H9 (cell line): ENCODE measurements around the gene ARHGAP26. TPM values are rescaled to one million over a fixed set of nuclear protein-coding genes. Genes with fewer than 3 reads are reported as not detected.

ENCODE experiments used
- DNase-seq: peaks from one replicate; pipeline ENCODE4 v3.0.0-alpha.2; 2017
- H2AFZ ChIP-seq: one replicate; pipeline ENCODE4 v1.6.1; 2013; ENCODE audit warnings: mild to moderate bottlenecking, low read length, control low read depth, moderate library complexity
- H2AK5ac ChIP-seq: 2 replicates; pipeline ENCODE4 v1.6.1; 2013; ENCODE audit warnings: low read length, control low read depth, mixed read lengths; ENCODE audit not compliant: insufficient read length
- H2BK120ac ChIP-seq: one replicate; pipeline ENCODE4 v1.6.1; 2013; ENCODE audit warnings: low read depth, mild to moderate bottlenecking, low read length, control low read depth, inconsistent platforms; ENCODE audit not compliant: poor library complexity, severe bottlenecking
- H2BK12ac ChIP-seq: 2 replicates; pipeline ENCODE4 v1.6.1; 2013; ENCODE audit warnings: low read length, control low read depth, mixed read lengths, low read depth; ENCODE audit not compliant: insufficient read length
- H2BK15ac ChIP-seq: 2 replicates; pipeline ENCODE4 v1.6.1; 2013; ENCODE audit warnings: low read depth, low read length, control low read depth
- H2BK20ac ChIP-seq: one replicate; pipeline ENCODE4 v1.6.1; 2013; ENCODE audit warnings: low read depth, mild to moderate bottlenecking, low read length, control low read depth, inconsistent platforms; ENCODE audit not compliant: poor library complexity, severe bottlenecking
- H2BK5ac ChIP-seq: 2 replicates; pipeline ENCODE4 v1.6.1; 2013; ENCODE audit warnings: low read length, control low read depth, mixed read lengths; ENCODE audit not compliant: insufficient read length
- H3K14ac ChIP-seq: 2 replicates; pipeline ENCODE4 v1.6.1; 2013; ENCODE audit warnings: low read length, control low read depth; ENCODE audit not compliant: insufficient read depth
- H3K18ac ChIP-seq: 2 replicates; pipeline ENCODE4 v1.6.1; 2013; ENCODE audit warnings: low read depth, mild to moderate bottlenecking, mixed read lengths, low read length, control low read depth; ENCODE audit not compliant: insufficient read length
- H3K23ac ChIP-seq: 2 replicates; pipeline ENCODE4 v1.6.1; 2013; ENCODE audit warnings: low read length, control low read depth, mixed read lengths, low read depth; ENCODE audit not compliant: insufficient read length
- H3K23me2 ChIP-seq: 2 replicates; pipeline ENCODE4 v1.6.1; 2013; ENCODE audit warnings: low read depth, mild to moderate bottlenecking, mixed read lengths, low read length, control low read depth; ENCODE audit not compliant: insufficient read length, poor library complexity, severe bottlenecking
- H3K27ac ChIP-seq: 2 replicates; pipeline ENCODE4 v1.5.1; 2013; ENCODE audit warnings: low read length, control low read depth, mixed read lengths, low read depth; ENCODE audit not compliant: insufficient read length
- H3K27me3 ChIP-seq: 2 replicates; pipeline ENCODE4 v1.6.1; 2013; ENCODE audit warnings: low read length, control low read depth, inconsistent platforms; ENCODE audit not compliant: insufficient read depth
- H3K4ac ChIP-seq: 2 replicates; pipeline ENCODE4 v1.6.1; 2013; ENCODE audit warnings: low read depth, mild to moderate bottlenecking, control low read depth, inconsistent platforms, low read length, moderate library complexity
- H3K4me1 ChIP-seq: 2 replicates; pipeline ENCODE4 v1.6.1; 2013; ENCODE audit warnings: low read length, control low read depth, inconsistent platforms; ENCODE audit not compliant: insufficient read depth
- H3K4me2 ChIP-seq: 2 replicates; pipeline ENCODE4 v1.6.1; 2013; ENCODE audit warnings: low read length, control low read depth, mixed read lengths; ENCODE audit not compliant: insufficient read length, insufficient read depth
- H3K56ac ChIP-seq: 2 replicates; pipeline ENCODE4 v1.6.1; 2013; ENCODE audit warnings: low read depth, mild to moderate bottlenecking, mixed read lengths, low read length, control low read depth; ENCODE audit not compliant: insufficient read length
- H3K79me1 ChIP-seq: 2 replicates; pipeline ENCODE4 v1.6.1; 2013; ENCODE audit warnings: low read depth, mild to moderate bottlenecking, moderate library complexity, low read length, control low read depth, inconsistent platforms; ENCODE audit not compliant: insufficient read depth, poor library complexity, severe bottlenecking
- H3K79me2 ChIP-seq: 2 replicates; pipeline ENCODE4 v1.6.1; 2013; ENCODE audit warnings: low read length, control low read depth, inconsistent platforms; ENCODE audit not compliant: insufficient read depth
- H3K9ac ChIP-seq: 2 replicates; pipeline ENCODE4 v1.6.1; 2013; ENCODE audit warnings: low read length, control low read depth, mixed read lengths; ENCODE audit not compliant: insufficient read length; ENCODE audit errors: extremely low read depth
- H3K9me3 ChIP-seq: one replicate; pipeline ENCODE4 v1.6.1; 2013; ENCODE audit warnings: low read depth, low read length, inconsistent platforms; ENCODE audit not compliant: control insufficient read depth
- H3T11ph ChIP-seq: one replicate; pipeline ENCODE4 v1.6.1; 2013; ENCODE audit warnings: mild to moderate bottlenecking, low read length, control low read depth, inconsistent platforms
- H4K20me1 ChIP-seq: one replicate; pipeline ENCODE4 v1.6.1; 2013; ENCODE audit not compliant: control insufficient read depth, insufficient read length, insufficient read depth
- H4K5ac ChIP-seq: 2 replicates; pipeline ENCODE4 v1.6.1; 2013; ENCODE audit warnings: low read depth, mild to moderate bottlenecking, mixed read lengths, low read length, control low read depth; ENCODE audit not compliant: insufficient read length
- H4K8ac ChIP-seq: replicated peaks from 2 replicates; pipeline ENCODE4 v1.6.1; 2013; ENCODE audit warnings: low read length, control low read depth, mixed read lengths, low read depth; ENCODE audit not compliant: insufficient read length
- H4K91ac ChIP-seq: 2 replicates; pipeline ENCODE4 v1.6.1; 2013; ENCODE audit warnings: low read depth, mild to moderate bottlenecking, moderate library complexity, mixed read lengths, low read length, control low read depth; ENCODE audit not compliant: insufficient read length
- H3K27ac Mint-ChIP-seq, 3 experiments: 2 replicates in 2 of 3; 3 replicates in 1 of 3; pipeline ENCODE4 v1.8.0; 2020 to 2021; ENCODE audit warnings: mixed read lengths in 3 of 3, mild to moderate bottlenecking in 1 of 3, moderate library complexity in 1 of 3
- H3K27me3 Mint-ChIP-seq: 2 replicates; pipeline ENCODE4 v1.8.0; 2021; ENCODE audit warnings: low read depth, mild to moderate bottlenecking, moderate library complexity, mixed read lengths
- H3K36me3 Mint-ChIP-seq, 3 experiments: 2 replicates in 2 of 3; 3 replicates in 1 of 3; pipeline ENCODE4 v1.8.0; 2020 to 2021; ENCODE audit warnings: low read depth in 3 of 3, mixed read lengths in 3 of 3; ENCODE audit not compliant: insufficient read depth in 1 of 3
- H3K4me1 Mint-ChIP-seq, 2 experiments: 2 replicates each; pipeline ENCODE4 v1.8.0; 2020; ENCODE audit warnings: mixed read lengths in 2 of 2
- H3K4me3 Mint-ChIP-seq, 2 experiments: 2 replicates in 1 of 2; 3 replicates in 1 of 2; pipeline ENCODE4 v1.8.0; 2020 to 2021; ENCODE audit warnings: mild to moderate bottlenecking in 2 of 2, mixed read lengths in 2 of 2, moderate library complexity in 1 of 2
- H3K9me3 Mint-ChIP-seq, 2 experiments: 2 replicates in 1 of 2; 3 replicates in 1 of 2; pipeline ENCODE4 v1.8.0; 2020; ENCODE audit warnings: mild to moderate bottlenecking in 2 of 2, mixed read lengths in 2 of 2, moderate library complexity in 1 of 2
- CTCF ChIP-seq: fragments of 200-600 bp; sonication (generic); conservative IDR thresholded peaks from 3 replicates; pipeline ENCODE4 v1.8.0; 2021; ENCODE audit warnings: antibody characterized with exemption, mild to moderate bottlenecking
- WGBS: extraction: QIAGEN DNeasy Blood & Tissue Kit; methylation state at CpG from one replicate; pipeline ENCODE4 v1.1.7; 2013; ENCODE audit warnings: missing lambda C conversion rate, low lambda C conversion rate, mixed read lengths; ENCODE audit not compliant: insufficient read length; ENCODE audit errors: extremely low coverage; 5-methylcytosine and 5-hydroxymethylcytosine counted together
- total RNA-seq: library from RNA; stranded (reverse); gene quantifications from 2 replicates; pipeline ENCODE4 v1.2.1, GENCODE V29; 2021

The ARHGAP26 gene
- total RNA-seq, 1 experiment from 2014 or later = 13.8 TPM

- no peak overlapping the region for H3K4ac ChIP-seq
- no peaks in the 10 kb centered on the region for H3K79me1 ChIP-seq
- no peak overlapping the region for H2BK12ac ChIP-seq
- H4K8ac ChIP-seq = no peak overlapping the region
- no peak overlapping the region for H3K4me2 ChIP-seq
- H4K91ac ChIP-seq = no peak overlapping the region
- H3K23ac ChIP-seq = no peak overlapping the region
- H2BK120ac ChIP-seq = no peak overlapping the region
- no peak overlapping the region for H3K18ac ChIP-seq
- H4K20me1 ChIP-seq = no peaks in the 10 kb centered on the region
- no peak overlapping the region for H2AK5ac ChIP-seq
- TF ChIP-seq CTCF = no peak
- H3K4me1 ChIP-seq = peaks cover 6% of the 10 kb centered on the region
- no peaks in the 10 kb centered on the region for H3K23me2 ChIP-seq
- H2BK15ac ChIP-seq = no peak overlapping the region
- no peak overlapping the region for H3K56ac ChIP-seq
- H3K27ac ChIP-seq = no peak overlapping the region
- no peaks in the 10 kb centered on the region for H3K79me2 ChIP-seq
- H3K9ac ChIP-seq = no peak overlapping the region
- Mint-ChIP-seq H3K4me1 (peaks cover 19 to 30% of the 10 kb centered on the region in 2 experiments), H3K27me3 (no peaks in the 10 kb centered on the region), H3K4me3 (no peak overlapping the region), H3K36me3 (peaks cover 5 to 16% (median 12%) of the 10 kb centered on the region in 3 experiments; a peak in 5 of 7 replicates), H3K9me3 (no peaks in the 10 kb centered on the region), H3K27ac (no peak overlapping the region)
- H3K27me3 ChIP-seq = no peaks in the 10 kb centered on the region
- no peak overlapping the region for H2AFZ ChIP-seq
- no peak overlapping the region for H3T11ph ChIP-seq
- no peak overlapping the region for H3K14ac ChIP-seq
- H3K9me3 ChIP-seq = no peaks in the 10 kb centered on the region
- no peak for DNase-seq
- no peak overlapping the region for H2BK5ac ChIP-seq
- WGBS = no CpG with 5 or more reads among the region's 1 CpG
- H2BK20ac ChIP-seq = no peak overlapping the region
- no peak overlapping the region for H4K5ac ChIP-seq
Observed at GRCh38 chr5:143047091-143047490, 276.9 kb downstream of the ARHGAP26 start.
